CD4-positive, alpha-beta T cell treated with Interferon gamma for 1 hour (primary cell): Measurements from ENCODE around the gene FNBP1L.

Experiments used
- DNase-seq: peaks from one replicate; pipeline ENCODE4 v3.0.0-alpha.2; 2020

Gene FNBP1L

DNA sequence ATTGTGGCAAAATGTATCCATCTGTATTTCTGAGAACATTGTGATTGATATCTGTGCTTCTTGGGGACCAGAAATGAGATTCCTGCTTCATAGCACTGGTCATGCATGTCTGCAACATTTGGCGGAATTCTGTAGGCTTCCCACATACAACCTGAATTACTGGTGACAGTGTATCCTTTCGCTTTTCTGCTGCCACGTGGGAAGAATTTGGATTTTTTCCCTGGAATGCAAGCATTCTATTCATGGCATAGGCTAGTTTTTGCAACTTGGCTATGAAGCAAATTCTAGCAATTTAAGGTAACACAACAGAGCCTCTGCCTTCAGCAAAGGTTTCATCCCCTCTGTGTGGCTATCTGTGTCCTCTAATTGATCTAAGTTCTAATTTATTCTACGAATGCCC is 147.8 kb downstream of the FNBP1L start:
- DNase-seq: no peak

DNA sequence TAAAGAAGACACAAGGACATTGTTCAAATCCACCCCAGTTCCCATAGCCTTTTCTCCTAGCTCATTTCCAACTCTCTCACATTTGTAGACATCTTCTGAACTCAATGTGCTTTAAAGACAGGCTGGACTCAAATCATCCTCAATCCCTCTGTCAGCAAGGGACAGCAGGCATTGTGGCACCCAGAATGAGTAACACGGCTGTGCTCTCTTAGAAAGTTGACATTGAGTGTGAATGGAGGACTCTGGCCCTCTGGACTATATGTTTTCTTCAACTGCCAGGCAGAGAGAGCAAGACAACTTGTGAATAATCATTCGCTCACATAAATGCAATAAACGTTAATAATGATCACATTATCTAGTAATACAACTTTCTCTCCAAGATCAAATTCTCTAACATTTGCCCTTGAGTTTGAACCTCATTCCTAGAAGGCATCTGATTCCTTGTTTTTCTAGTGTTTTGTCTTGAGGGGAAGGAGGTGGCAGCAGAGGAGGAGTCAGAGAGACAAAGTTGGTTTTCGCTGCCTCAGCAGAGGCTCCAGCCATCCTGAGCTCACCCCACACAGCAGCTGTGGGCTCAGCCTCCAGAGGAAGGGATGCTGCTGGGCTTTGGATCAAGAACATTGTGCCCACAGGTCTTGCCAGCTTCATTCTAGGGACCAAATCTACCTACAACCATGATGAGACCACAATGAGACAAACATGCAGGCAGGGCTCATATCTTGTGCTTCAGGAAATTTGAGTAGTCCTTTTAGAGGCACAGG is 148.6 kb downstream of the FNBP1L start:
- DNase-seq: no peak

DNA sequence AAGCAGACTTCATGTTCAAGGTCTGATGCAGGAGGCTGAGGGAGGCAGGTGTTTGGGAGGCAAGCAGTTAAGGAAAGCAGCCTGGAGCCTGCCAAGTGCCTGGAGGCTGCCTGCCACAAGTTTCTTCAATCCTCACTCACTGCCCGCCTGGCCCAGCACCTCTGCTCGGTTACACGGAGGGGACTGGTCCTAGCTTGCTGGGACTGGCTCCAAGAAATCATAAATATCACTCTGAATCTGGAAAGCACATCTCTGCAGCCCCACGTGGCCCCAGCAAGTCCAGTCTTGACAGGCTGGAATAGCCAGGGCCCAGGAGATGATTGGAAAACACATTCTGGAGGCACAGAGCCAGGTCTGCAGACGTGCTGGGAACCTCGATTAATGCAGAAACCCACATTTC is 149.8 kb downstream of the FNBP1L start:
- DNase-seq: no peak

DNA sequence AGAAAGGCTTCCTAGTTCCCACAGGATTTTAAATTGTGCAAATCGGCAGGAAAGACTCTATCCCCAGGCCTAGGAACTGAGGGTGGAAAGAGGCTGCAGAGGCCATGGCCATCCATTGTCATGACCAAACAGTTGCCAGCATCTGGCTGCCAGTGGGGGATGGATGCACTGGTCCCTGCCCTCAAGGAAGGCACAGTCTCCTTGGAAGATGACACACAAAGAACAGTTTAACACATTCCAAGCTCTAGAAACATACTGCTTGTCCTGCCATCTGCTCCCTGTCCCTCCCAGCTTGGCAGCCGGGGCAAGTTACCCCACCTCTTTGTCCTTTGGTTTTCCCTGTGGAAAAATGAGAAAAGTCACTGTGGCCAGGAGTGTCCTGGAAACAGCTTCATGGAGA is 150.5 kb downstream of the FNBP1L start:
- DNase-seq: no peak

DNA sequence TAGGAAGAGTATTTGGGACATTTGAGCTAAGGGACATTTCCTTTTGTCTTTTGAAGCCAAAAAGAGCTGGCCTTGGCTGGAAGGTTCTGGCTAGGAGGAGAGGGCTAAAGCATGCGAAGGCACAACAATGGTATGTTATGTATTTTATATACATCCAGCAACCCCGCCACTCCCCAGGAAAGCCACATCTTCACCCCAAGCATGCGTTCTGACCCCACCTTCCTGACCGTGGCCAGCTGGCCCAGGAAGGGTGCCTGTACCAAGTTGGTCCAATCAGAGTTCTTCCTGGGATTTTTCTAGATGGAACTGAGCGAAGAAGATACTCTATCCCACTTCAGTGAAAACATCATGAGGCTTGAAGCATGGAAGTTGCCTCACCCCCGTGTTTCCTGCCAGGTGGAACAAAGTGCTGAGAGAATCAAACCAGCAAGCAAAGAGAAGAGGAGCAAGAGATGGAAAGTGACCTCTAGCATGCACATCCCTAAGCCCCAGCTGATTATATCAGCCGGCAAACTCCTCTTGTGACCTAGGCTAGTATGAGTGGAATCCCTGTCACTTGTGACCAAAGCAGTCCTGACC is 151.0 kb downstream of the FNBP1L start:
- DNase-seq: no peak

DNA sequence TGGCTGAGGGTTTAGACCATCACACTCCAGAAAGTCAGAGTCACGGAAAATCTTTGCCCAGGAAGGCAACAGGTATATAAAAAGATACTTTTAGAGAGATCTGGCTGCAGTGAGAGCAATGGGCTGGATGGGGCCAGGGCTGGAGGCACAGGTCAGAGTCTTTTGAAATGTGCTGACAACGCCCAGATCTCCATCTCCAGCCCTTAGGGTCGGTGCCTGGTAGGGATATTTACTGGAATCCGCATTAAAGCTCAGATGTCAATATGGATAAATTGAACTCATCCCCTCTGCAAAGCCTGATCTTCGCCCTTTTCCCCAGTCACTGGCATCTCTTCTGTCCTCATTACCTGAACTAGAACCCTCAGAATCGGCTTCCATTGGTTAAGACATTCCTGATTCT is 151.6 kb downstream of the FNBP1L start:
- DNase-seq: no peak

DNA sequence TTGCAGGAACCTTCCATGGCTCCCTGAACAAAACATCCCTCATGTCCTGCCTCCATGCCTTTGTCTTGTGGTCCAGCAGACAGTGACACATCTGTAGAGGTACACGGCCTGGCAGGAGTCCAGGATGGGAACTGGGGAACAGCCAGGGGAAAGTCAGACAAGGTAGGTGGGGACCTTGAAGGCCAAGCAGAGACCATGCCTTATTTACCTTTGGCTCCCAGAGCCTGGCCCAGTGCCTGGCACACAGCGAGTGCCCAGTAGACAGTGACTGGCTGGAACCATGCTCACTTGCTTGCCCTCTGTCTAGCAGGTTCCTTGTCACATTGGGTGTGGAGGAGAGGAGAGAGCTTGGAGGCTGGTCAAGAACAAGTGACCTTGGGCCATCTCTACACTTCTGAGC is 152.7 kb downstream of the FNBP1L start:
- DNase-seq: no peak

DNA sequence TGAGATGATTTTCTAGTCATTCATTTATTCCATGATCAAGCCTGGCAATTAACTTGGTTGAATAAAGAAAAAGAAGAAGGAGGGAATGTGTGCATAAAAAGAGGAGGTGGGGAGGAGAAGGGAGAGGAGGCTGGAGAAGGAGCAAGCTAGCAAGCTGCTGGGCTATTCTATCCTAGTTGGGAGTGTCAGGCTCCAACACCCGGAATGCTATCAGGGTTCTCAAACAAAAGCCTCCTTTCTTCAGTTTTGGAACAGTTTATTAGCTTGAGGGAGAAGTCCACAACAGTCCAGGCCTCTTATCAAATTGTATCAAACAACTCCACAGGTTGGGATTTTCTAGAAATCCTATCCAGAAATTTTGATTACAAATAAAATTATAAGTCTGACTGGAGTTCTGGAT is 153.8 kb downstream of the FNBP1L start:
- no peak for DNase-seq

DNA sequence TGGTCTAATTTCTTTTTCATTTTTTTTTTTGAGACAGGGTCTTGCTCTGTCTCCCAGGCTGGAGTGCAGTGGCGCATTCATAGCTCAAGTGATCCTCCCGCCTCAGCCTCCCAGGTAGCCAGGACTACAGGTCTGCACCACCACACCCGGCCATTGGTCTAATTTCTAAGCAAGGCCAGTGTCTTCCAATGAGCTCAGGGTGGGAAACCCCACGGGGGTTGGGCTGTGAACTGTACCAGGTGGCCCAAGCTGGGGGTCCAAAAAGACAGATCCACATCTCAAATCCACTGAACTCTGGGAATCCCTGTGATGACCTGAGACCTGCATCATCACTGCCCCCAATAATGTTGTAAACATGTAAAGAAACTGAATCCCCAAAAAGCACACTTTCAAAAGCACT is 154.2 kb downstream of the FNBP1L start:
- DNase-seq: no peak

DNA sequence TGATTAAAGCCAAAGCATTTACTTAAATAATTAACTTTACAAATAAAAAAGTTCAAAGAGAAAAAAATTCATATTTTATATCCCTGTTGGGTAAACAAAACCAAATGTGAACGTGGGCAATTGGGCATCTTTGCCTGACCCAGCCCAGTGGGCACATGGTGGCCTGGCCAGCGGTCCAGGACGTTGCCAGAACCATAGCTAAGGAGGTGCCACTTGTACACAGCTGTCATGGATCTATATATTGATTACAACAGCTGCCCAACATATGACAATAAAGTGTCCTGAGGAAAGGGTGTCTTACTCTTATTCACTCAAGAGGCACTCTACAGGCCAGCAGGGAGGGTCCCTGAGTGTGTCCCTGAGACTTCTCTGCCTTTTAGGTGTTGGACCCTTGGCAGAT is 155.2 kb downstream of the FNBP1L start:
- DNase-seq: no peak

DNA sequence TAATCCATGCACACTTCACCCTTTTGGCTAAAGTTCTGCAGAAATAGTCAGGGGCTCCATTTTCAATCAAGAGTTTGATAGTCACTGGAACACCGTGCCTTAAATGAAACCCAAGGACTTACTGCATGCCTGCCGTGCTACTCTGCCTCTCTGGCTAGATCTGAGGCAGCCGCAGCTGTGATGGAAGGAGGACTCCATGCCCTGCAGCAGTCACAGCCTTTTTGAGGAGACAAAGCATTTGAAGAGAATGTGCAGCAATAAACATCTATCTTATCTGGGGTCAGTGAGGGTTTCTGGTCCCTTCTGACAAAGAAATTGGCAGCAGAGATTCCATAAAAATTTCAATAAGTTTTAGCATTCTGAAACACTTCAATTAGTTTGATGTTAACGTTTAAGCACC is 155.7 kb downstream of the FNBP1L start:
- no peak for DNase-seq
